DMS53 treated with DMSO at 0.1 percent for 48 hours (cell line): Measurements from ENCODE around the gene OR5C1.

ENCODE experiments used
- DNase-seq: peaks from one replicate; lab custom pipeline; 2025; ENCODE audit not compliant: unreplicated experiment; lab: John Stamatoyannopoulos, UW

Gene OR5C1

GRCh38 chr9:122788831-122789230, at the start of gene OR5C1:
TSS of gene OR5C1 (plus strand) at chr9:122788933. CDS start at chr9:122788933, 0 bp downstream.
- no peak for DNase-seq

DNA sequence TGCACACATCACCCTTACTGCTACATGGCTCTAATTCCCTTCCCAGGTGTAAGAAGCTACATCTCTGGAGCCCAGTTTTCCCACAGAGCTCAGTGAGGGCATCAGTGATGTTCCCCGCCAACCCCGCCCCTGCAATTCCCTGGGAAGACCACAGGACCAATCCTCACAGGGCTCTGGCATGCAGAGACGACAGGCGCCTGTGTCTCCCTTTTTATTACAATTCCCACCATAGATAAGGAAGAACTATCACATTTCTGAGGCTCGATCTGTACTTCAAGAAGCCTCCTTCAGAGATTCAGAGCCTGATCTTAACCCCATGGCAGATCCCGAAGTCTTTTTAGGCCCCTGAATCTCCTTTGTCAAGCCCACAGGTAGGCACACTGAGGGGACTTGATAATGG, 46.7 kb upstream of the OR5C1 start, which contains the start of gene OR1L6:
Gene OR1L6, plus strand, starts transcription at position 301 of the 400 bp plus-strand sequence. CDS start 7,545 bp downstream, outside the sequence.
- no peak for DNase-seq

DNA sequence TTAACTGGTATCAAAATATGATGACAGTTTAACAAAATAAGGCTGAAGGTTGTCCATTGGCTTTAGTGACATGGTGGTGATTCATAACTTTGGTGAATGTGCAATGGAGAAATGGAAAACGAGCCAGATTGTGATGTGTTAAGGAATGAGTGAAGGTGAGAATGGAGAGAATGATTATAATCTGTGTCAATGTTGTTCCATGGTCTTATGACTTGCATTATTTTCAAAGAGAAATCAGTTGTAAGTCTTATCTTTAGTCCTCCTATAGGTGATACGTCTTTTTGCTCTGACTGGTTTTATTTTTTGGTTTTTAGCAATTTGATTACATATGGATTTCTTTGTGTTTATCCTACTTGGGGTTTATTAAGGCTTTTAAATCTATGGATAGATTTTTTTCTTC, 33.9 kb upstream of the OR5C1 start:
- DNase-seq: no peak

GRCh38 chr9:122767817-122768216, 20.9 kb upstream of the OR5C1 start:
- DNase-seq: no peak

- no peak for DNase-seq
These were observed 11.7 kb upstream of the OR5C1 start for GRCh38 chr9:122777052-122777451.

- no peak for DNase-seq
These were observed 10.7 kb upstream of the OR5C1 start for GRCh38 chr9:122777935-122778627.

- DNase-seq: no peak
These were observed 9.6 kb upstream of the OR5C1 start for GRCh38 chr9:122779181-122779580.

- no peak for DNase-seq
These were observed 8.7 kb upstream of the OR5C1 start for GRCh38 chr9:122780026-122780425.

- no peak for DNase-seq
These were observed 7.1 kb upstream of the OR5C1 start for GRCh38 chr9:122781671-122782070.

GRCh38 chr9:122785269-122785668, 3.5 kb upstream of the OR5C1 start:
- DNase-seq: no peak

GRCh38 chr9:122786338-122786737, 2.4 kb upstream of the OR5C1 start:
- no peak for DNase-seq

- no peak for DNase-seq
These were observed 718 bp downstream of the OR5C1 start for GRCh38 chr9:122789256-122790046.

DNA sequence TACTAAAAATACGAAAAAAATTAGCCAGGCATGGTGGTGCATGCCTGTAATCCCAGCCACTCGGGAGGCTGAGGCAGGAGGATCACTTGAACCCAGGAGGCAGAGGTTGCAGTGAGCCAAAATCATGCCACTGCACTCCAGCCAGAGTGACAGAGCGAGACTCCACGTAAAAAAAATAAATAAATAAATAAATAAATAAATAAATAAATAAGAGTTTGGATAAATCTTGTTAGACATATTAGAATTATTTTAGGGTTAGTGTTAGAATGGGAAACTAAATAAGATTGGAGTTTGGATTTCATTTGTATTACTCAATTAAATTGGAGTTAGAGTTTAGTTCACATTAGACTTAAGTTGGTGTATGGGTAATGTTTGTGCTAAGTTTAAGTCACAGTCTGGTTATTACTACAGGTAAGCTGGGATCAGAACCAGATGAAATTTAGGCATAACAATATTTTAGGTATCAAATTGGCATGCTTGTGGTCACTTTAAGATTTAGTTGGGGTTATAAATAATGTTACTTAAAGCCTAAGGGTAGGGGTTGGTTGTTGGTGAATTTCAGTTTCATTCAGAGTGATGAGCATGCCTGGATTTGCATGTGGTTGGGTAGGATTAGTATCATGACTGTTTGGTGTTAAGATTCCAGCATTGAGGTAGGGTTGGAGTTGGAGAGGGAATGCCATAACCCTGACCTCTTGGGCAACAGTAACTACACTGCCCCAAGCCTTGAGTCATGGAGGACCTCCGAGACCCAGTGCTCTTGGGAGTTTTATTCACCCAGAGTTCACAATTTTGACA, 3.3 kb downstream of the OR5C1 start:
- no peak for DNase-seq

DNA sequence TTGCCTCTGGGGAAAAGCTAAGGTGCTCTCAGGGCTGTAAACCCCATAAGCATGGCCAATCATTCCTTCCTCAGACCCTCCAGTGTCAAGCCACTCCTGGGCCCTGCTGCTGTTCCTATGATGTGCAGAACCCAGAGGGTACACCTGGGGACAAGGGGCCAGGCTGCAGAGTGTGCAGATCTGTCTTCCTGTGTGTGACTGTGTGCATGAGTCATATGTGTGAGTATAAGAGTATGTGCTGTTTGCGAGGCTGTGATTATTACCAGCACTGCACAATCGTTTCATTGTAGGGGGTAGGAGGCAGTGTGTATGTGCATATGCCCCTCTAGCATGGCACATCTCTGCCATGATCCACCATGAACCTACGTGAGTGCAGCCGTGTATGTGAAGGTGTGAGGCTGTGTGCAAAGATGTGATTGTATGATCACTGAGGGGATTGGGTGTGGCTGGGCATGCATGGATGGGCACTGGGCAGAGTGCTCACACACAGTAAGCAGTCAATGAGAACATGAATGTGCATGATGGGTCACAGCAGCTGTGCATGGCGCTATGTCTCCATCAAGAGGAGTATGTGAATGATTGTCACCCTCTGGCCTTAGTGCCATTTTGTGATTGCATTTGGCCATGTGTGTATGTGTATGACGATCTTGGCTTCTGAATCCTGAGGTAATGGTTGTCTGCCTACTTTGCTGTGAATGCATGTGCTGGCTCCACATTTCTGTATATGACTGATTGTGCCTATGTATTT, 8.8 kb downstream of the OR5C1 start:
- DNase-seq: no peak

DNA sequence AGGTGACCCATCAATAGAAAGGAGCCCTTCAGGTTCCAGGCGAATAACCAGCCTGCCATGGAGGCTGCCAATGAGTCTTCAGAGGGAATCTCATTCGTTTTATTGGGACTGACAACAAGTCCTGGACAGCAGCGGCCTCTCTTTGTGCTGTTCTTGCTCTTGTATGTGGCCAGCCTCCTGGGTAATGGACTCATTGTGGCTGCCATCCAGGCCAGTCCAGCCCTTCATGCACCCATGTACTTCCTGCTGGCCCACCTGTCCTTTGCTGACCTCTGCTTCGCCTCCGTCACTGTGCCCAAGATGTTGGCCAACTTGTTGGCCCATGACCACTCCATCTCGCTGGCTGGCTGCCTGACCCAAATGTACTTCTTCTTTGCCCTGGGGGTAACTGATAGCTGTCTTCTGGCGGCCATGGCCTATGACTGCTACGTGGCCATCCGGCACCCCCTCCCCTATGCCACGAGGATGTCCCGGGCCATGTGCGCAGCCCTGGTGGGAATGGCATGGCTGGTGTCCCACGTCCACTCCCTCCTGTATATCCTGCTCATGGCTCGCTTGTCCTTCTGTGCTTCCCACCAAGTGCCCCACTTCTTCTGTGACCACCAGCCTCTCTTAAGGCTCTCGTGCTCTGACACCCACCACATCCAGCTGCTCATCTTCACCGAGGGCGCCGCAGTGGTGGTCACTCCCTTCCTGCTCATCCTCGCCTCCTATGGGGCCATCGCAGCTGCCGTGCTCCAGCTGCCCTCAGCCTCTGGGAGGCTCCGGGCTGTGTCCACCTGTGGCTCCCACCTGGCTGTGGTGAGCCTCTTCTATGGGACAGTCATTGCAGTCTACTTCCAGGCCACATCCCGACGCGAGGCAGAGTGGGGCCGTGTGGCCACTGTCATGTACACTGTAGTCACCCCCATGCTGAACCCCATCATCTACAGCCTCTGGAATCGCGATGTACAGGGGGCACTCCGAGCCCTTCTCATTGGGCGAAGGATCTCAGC, 11.6 kb downstream of the OR5C1 start, which contains the start of gene OR1K1:
Gene OR1K1, plus strand, starts transcription at position 58 of the 995 bp plus-strand sequence. Its CDS starts 0 bp downstream, at position 58.
- no peak for DNase-seq

DNA sequence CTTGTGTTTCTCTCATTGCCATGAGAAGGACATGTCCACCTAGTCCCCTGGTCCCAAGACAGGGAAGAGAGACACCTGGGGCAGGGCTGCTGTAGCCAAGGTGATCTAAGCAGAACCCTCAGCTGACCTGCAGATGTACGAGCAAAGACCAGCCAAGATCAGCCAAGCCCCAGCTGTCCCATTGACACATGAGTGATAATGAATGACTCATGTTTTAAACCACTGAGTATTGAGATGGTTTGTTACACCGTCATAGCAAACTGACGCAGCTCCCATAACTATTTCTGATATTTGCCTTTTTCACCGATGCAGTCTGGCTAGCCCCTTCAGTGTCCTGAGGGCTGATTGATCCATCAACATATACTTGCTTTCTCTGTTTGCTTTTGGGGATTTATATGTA, 17.9 kb downstream of the OR5C1 start:
- no peak for DNase-seq

DNA sequence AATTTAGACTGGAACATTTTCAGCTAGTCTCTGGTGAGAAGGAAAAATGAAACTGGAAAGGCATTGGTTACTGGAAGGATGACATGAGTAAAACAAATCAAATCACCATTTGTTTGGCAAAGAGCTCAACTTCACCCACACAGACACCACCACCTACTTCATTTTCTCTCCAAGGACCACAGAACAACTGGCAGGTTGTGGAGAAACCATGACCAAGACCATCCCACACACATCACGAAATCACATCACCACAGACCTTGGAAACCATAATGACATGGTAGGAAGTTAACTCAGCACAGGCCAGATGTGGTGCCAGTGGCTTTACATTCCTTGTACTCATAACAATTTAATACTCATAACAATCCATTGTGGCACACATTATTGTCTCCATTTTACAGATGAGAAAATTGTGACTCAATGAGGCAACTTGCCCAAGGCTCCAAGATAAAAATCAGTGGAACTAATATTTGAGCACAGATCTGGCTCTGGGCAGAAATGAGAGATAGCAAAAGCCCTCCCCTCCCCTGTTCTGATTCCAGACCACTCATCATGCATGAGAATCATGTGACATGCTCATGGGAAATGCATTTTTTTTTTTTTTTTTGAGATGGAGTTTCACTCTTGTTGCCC, 18.7 kb downstream of the OR5C1 start:
- DNase-seq: no peak

DNA sequence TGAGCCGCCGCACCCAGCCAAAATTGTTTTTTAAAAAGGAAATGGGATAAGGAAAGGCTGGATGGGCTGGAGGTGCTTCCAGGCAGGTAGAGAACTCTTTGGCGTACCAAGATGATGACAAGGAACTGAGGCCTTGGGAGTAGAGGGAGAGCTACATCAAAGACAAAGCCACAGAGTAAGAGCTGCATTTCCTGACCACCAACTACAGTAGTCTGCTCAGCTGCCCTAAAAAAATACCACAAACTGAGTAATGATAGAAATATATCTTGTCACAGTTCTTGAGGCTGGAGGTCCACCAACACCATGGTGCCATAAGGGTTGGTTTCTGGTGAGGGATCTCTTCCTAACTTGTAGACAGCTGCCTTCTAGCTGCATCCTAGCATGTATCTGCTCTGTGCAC, 19.4 kb downstream of the OR5C1 start:
- no peak for DNase-seq

GRCh38 chr9:122809261-122809660, 20.5 kb downstream of the OR5C1 start:
- DNase-seq: peak; percentile 20
